Germinal center (tissue), 1 donor: ENCODE measurements around the gene ADRA2B.
A peak's percentile ranks its signal among the peaks of the same experiment; 100 is the strongest.
"Not testable (repeated sequence)": the region's sequence is repeated elsewhere in the genome, so short reads cannot be mapped to it uniquely, and the experiment has no call there.

Experiments
- DNase-seq: peaks from one replicate; pipeline ENCODE4 v3.0.0; 2012; ENCODE audit warnings: mixed read lengths, low spot score

ADRA2B gene

GRCh38 chr2:96150007-96150640, 33.8 kb upstream of the ADRA2B start:
- DNase-seq = no peak

- DNase-seq = peak; percentile 85
These were observed 32.2 kb upstream of the ADRA2B start for GRCh38 chr2:96148410-96149217.

GRCh38 chr2:96147593-96148201, 31.3 kb upstream of the ADRA2B start:
- DNase-seq = no peak

- no peak for DNase-seq
These were observed 30.7 kb upstream of the ADRA2B start for GRCh38 chr2:96146881-96147592.

- DNase-seq = peak; percentile 84
These were observed 29.9 kb upstream of the ADRA2B start for GRCh38 chr2:96146153-96146880.

GRCh38 chr2:96145848-96146152, 29.4 kb upstream of the ADRA2B start:
- no peak for DNase-seq

GRCh38 chr2:96145036-96145847, 28.9 kb upstream of the ADRA2B start, which contains the start of gene DUSP2:
Gene DUSP2 (minus strand): TSS chr2:96145440. CDS start chr2:96145354, 86 bp downstream.
- peak; percentile 94 for DNase-seq

GRCh38 chr2:96144481-96145035, 28.2 kb upstream of the ADRA2B start:
- peak; percentile 34 for DNase-seq

- peak; percentile 61 for DNase-seq
These were observed 27.6 kb upstream of the ADRA2B start for GRCh38 chr2:96143848-96144480.

GRCh38 chr2:96143231-96143847, 27.0 kb upstream of the ADRA2B start:
- no peak for DNase-seq

GRCh38 chr2:96142217-96143113, 26.1 kb upstream of the ADRA2B start:
- peak; percentile 67 for DNase-seq

- not testable (repeated sequence) for DNase-seq
These were observed 25.2 kb upstream of the ADRA2B start for GRCh38 chr2:96141624-96141967.

GRCh38 chr2:96140941-96141623, 24.7 kb upstream of the ADRA2B start:
- DNase-seq = no peak

GRCh38 chr2:96139181-96139758, 22.9 kb upstream of the ADRA2B start:
- no peak for DNase-seq

GRCh38 chr2:96138179-96139145, 22.1 kb upstream of the ADRA2B start, which contains the start of gene ASTL:
Gene ASTL (minus strand): TSS chr2:96138502. CDS start chr2:96138436, 66 bp downstream.
- peak; percentile 69 for DNase-seq
